HepG2 (cell line): ENCODE measurements around the gene TXNRD1. TPM values are rescaled to one million over a fixed set of nuclear protein-coding genes. Genes with fewer than 3 reads are reported as not detected.

Source experiments
- ATAC-seq: fragments of 200-7000 bp; cut with Tn5 transposase; 3 replicates; pipeline ENCODE4 v1.9.1; 2020; ENCODE audit warnings: mild to moderate bottlenecking, moderate library complexity
- BruUV-seq: library from RNA; stranded (reverse); fragments of 400-500 nt; replicated peaks from 2 replicates; lab custom pipeline; 2021; lab: Mats Ljungman, UMichigan
- CTCF ChIA-PET: fragments of 300-600 bp; formaldehyde crosslinking; extraction: SDS; loops from one replicate; lab custom pipeline; 2021; ENCODE audit warnings: low total read pairs, inconsistent platforms, low intra/inter-chr PET ratio; lab: Yijun Ruan, JAX
- POLR2A ChIA-PET: fragments of 350-600 bp; sonication (Branson Sonifier 250); formaldehyde crosslinking; loops from one replicate; lab custom pipeline; 2020; ENCODE audit warnings: antibody characterized with exemption, inconsistent platforms; lab: Yijun Ruan, JAX
- DNase-seq: peaks from one replicate; pipeline ENCODE4 v3.0.0-alpha.2; 2015; ENCODE audit warnings: low spot score
- FAIRE-seq: peaks from 3 replicates; lab custom pipeline; 2011; peaks lifted over from hg19 to GRCh38; lab: Jason Lieb, UNC
- H2AFZ ChIP-seq: one replicate; pipeline ENCODE4 v1.6.1; 2011; ENCODE audit warnings: low read length, inconsistent platforms
- H3K27ac ChIP-seq: fragments of 300-600 bp; 3 replicates; pipeline ENCODE4 v1.8.0; 2011; ENCODE audit warnings: mixed run types, mild to moderate bottlenecking, mixed read lengths, low read length, inconsistent platforms; ENCODE audit not compliant: insufficient read depth; ENCODE audit errors: extremely low read length
- H3K27me3 ChIP-seq, 2 experiments: fragments of 200-600 bp in 1 of 2; 2 replicates in 1 of 2; 3 replicates in 1 of 2; pipeline versions ENCODE4 v1.6.0 to v1.8.0; 2011; ENCODE audit warnings: low read length in 2 of 2, mild to moderate bottlenecking in 2 of 2, moderate library complexity in 2 of 2, inconsistent platforms in 1 of 2; ENCODE audit not compliant: insufficient read depth in 2 of 2, control insufficient read depth in 1 of 2
- H3K36me3 ChIP-seq, 2 experiments: fragments of 200-600 bp in 1 of 2; replicated peaks in 1 of 2; 2 replicates in 1 of 2; 3 replicates in 1 of 2; pipeline versions ENCODE4 v1.5.1 to v1.8.0; 2011; ENCODE audit warnings: low read length in 2 of 2, inconsistent platforms in 1 of 2; ENCODE audit not compliant: insufficient read depth in 2 of 2, control insufficient read depth in 1 of 2
- H3K4me1 ChIP-seq: 2 replicates; pipeline ENCODE4 v1.5.1; 2012; ENCODE audit warnings: low read length, inconsistent platforms; ENCODE audit not compliant: insufficient read depth
- H3K4me2 ChIP-seq: 2 replicates; pipeline ENCODE4 v1.6.0; 2011; ENCODE audit warnings: low read depth, low read length, inconsistent platforms
- H3K4me3 ChIP-seq, 3 experiments: fragments of 200-600 bp in 1 of 3; sonication (generic), shearing (Covaris generic) in 1 of 3; replicated peaks in 1 of 3; 2 replicates each; pipeline ENCODE4 v1.5.1; 2011 to 2016; ENCODE audit warnings: low read length in 3 of 3, inconsistent platforms in 2 of 3, low read depth in 2 of 3, mild to moderate bottlenecking in 2 of 3, control low read depth in 1 of 3, mixed read lengths in 1 of 3; ENCODE audit not compliant: insufficient read depth in 1 of 3
- H3K79me2 ChIP-seq: one replicate; pipeline ENCODE4 v1.6.1; 2011; ENCODE audit warnings: low read length, inconsistent platforms; ENCODE audit not compliant: insufficient read depth
- H3K9ac ChIP-seq: 2 replicates; pipeline ENCODE4 v1.6.0; 2011; ENCODE audit warnings: mild to moderate bottlenecking, low read depth, low read length, inconsistent platforms; ENCODE audit not compliant: insufficient read depth
- H3K9me3 ChIP-seq: 2 replicates; pipeline ENCODE4 v1.5.1; 2012; ENCODE audit warnings: mild to moderate bottlenecking, low read length
- H4K20me1 ChIP-seq: 2 replicates; pipeline ENCODE4 v1.6.0; 2011; ENCODE audit warnings: inconsistent platforms, mild to moderate bottlenecking, low read length, moderate library complexity; ENCODE audit not compliant: insufficient read depth
- AKNA ChIP-seq: sonication (generic); formaldehyde crosslinking; IDR thresholded peaks from 2 replicates; pipeline ENCODE4 v1.4.0; 2020; ENCODE audit warnings: missing genetic modification reagents, borderline replicate concordance
- ATM ChIP-seq: fragments of 450-650 bp; IDR thresholded peaks from 2 replicates; pipeline ENCODE4 v1.7.1; 2017; ENCODE audit warnings: mild to moderate bottlenecking, borderline replicate concordance
- CCDC6 ChIP-seq: sonication (generic); formaldehyde crosslinking; IDR thresholded peaks from 2 replicates; pipeline ENCODE4 v1.8.1; 2022; ENCODE audit warnings: mild to moderate bottlenecking, missing genetic modification reagents, moderate library complexity
- DR1 ChIP-seq: sonication (generic); formaldehyde crosslinking; IDR thresholded peaks from 2 replicates; pipeline ENCODE4 v1.8.0; 2021; ENCODE audit warnings: mild to moderate bottlenecking, missing genetic modification reagents, inconsistent platforms
- HMG20B ChIP-seq: conservative IDR thresholded peaks from 2 replicates; pipeline ENCODE4 v1.6.1; 2016; ENCODE audit warnings: missing genetic modification reagents, missing compliant biosample characterization
- IRF2 ChIP-seq: IDR thresholded peaks from 2 replicates; pipeline ENCODE4 v1.6.1; 2018; ENCODE audit warnings: missing genetic modification reagents, missing compliant biosample characterization
- MED13 ChIP-seq: sonication (generic); formaldehyde crosslinking; IDR thresholded peaks from 2 replicates; pipeline ENCODE4 v1.5.0; 2020; ENCODE audit warnings: missing genetic modification reagents
- TCF12 ChIP-seq, 2 experiments: fragments of 450-650 bp in 1 of 2; sonication (generic) in 1 of 2; formaldehyde crosslinking in 1 of 2; IDR thresholded peaks; 2 replicates each; pipeline versions ENCODE4 v1.6.1 to v1.8.0; 2017 to 2022; ENCODE audit warnings: antibody characterized with exemption in 1 of 2, mild to moderate bottlenecking in 1 of 2, missing genetic modification reagents in 1 of 2, moderate library complexity in 1 of 2
- TCF7 ChIP-seq: sonication (generic); IDR thresholded peaks from 2 replicates; pipeline ENCODE4 v1.6.1; 2016; ENCODE audit warnings: antibody characterized with exemption, low read depth
- ZIK1 ChIP-seq: sonication (generic); formaldehyde crosslinking; IDR thresholded peaks from 2 replicates; pipeline ENCODE4 v1.5.0; 2020; ENCODE audit warnings: mild to moderate bottlenecking, low read depth, missing genetic modification reagents, borderline replicate concordance
- ZNF101 ChIP-seq: sonication (generic); formaldehyde crosslinking; IDR thresholded peaks from 2 replicates; pipeline ENCODE4 v1.4.0; 2020; ENCODE audit warnings: mild to moderate bottlenecking, low read depth, missing genetic modification reagents, borderline replicate concordance
- ZNF556 ChIP-seq: sonication (generic); formaldehyde crosslinking; IDR thresholded peaks from 2 replicates; pipeline ENCODE4 v1.4.0; 2020; ENCODE audit warnings: mild to moderate bottlenecking, missing genetic modification reagents, borderline replicate concordance
- ZNF569 ChIP-seq: sonication (generic); formaldehyde crosslinking; IDR thresholded peaks from 2 replicates; pipeline ENCODE4 v1.5.0; 2020; ENCODE audit warnings: mild to moderate bottlenecking, missing genetic modification reagents, moderate library complexity, borderline replicate concordance
- ZSCAN9 ChIP-seq: IDR thresholded peaks from 2 replicates; pipeline ENCODE4 v1.6.1; 2016; ENCODE audit warnings: borderline replicate concordance
- WGBS: methylation state at CpG from one replicate; pipeline ENCODE4 v1.1.6; 2017; ENCODE audit warnings: low lambda C conversion rate; 5-methylcytosine and 5-hydroxymethylcytosine counted together
- in situ Hi-C: cut with HindIII; loops from 2 replicates; pipeline ENCODE4 v1.10.0; 2017; ENCODE audit warnings: low pct_unique_long_range_greater_than_20kb; ENCODE audit not compliant: extremely low pct_ligation_motif_present
- intact Hi-C: fragments of 100-400 bp; cut with micrococcal nuclease; formaldehyde crosslinking; loops from one replicate; pipeline ENCODE4 v1.10.0; 2022; ENCODE audit not compliant: unreplicated experiment
- polyA plus RNA-seq, 8 experiments: library from polyadenylated mRNA; depleted of rRNA in 3 of 8; stranded (reverse) in 7 of 8; unstranded in 1 of 8; fragments of >200 nt; fragmentation: Illumina TruSeq in 4 of 8; extraction: Trizol in 4 of 8; gene quantifications; 2 replicates each; pipeline versions ENCODE4 v1.2.1 to v1.2.3, GENCODE V29; 2011 to 2016; ENCODE audit warnings: low read depth in 4 of 8, missing spikeins in 1 of 8, mixed read lengths in 1 of 8; ENCODE audit not compliant: insufficient read depth in 1 of 8
- total RNA-seq, 5 experiments: library from RNA; depleted of rRNA; stranded (reverse); fragments of >200 nt; fragmentation: Illumina TruSeq; extraction: Trizol; gene quantifications; 2 replicates each; pipeline ENCODE4 v1.2.3, GENCODE V29; 2016; ENCODE audit warnings: low read depth in 1 of 5

TXNRD1 gene
- total and polyA plus RNA-seq, 2 of the 13 experiments (the other 11 are each of a cell fraction or from before 2014, with no cell fraction given), result 54.0 to 190 TPM

GRCh38 chr12:104272938-104273337 is 57.4 kb downstream of the TXNRD1 start:
- H3K9ac ChIP-seq, result no peak overlapping the region
- BruUV-seq, result no TSS peak
- no peak for FAIRE-seq
- no peak overlapping the region for H3K4me2 ChIP-seq
- H2AFZ ChIP-seq, result no peak overlapping the region
- no peak overlapping the region for H3K4me3 ChIP-seq
- 74% methylated on average over 11 of the region's 11 CpGs for WGBS
- H3K79me2 ChIP-seq, result no peaks in the 10 kb centered on the region
- H3K4me1 ChIP-seq, result peaks cover 26% of the 10 kb centered on the region
- intact Hi-C loops, result no loop called here
- in situ Hi-C loops, result no loop called here
- no peaks in the 10 kb centered on the region for H3K9me3 ChIP-seq
- no peaks in the 10 kb centered on the region for H3K27me3 ChIP-seq
- H3K27ac ChIP-seq, result no peak overlapping the region
- POLR2A ChIA-PET, result no interaction called here
- ATAC-seq, result no peak
- no peak for DNase-seq
- H4K20me1 ChIP-seq, result no peaks in the 10 kb centered on the region
- TF ChIP-seq MED13 (no peak), ATM (no peak), ZNF101 (CRISPR knock-in tag) (no peak), ZSCAN9 (CRISPR knock-in tag) (no peak), ZNF556 (CRISPR knock-in tag) (no peak), DR1 (CRISPR knock-in tag) (no peak), TCF7 (no peak), AKNA (no peak), TCF12 (IDR thresholded peaks at IDR 0.05) (no peak), TCF12 (CRISPR knock-in tag; IDR thresholded peaks at IDR 0.05) (no peak), IRF2 (CRISPR knock-in tag) (no peak), CCDC6 (CRISPR knock-in tag) (no peak), ZIK1 (CRISPR knock-in tag) (no peak), HMG20B (CRISPR knock-in tag) (no peak), ZNF569 (CRISPR knock-in tag) (no peak)
- CTCF ChIA-PET, result no interaction called here
- H3K36me3 ChIP-seq, result no peaks in the 10 kb centered on the region
